SH-SY5Y (cell line): ENCODE results near the gene IZUMO3.

Experiments used
- GATA2 ChIP-seq: IDR thresholded peaks from 2 replicates; pipeline ENCODE4 v1.6.1; 2011; ENCODE audit warnings: mild to moderate bottlenecking, low read depth, low read length
- GATA3 ChIP-seq: IDR thresholded peaks from 2 replicates; pipeline ENCODE4 v1.6.1; 2011; ENCODE audit warnings: low read depth, mild to moderate bottlenecking, low read length, moderate library complexity

The IZUMO3 gene, protein sequence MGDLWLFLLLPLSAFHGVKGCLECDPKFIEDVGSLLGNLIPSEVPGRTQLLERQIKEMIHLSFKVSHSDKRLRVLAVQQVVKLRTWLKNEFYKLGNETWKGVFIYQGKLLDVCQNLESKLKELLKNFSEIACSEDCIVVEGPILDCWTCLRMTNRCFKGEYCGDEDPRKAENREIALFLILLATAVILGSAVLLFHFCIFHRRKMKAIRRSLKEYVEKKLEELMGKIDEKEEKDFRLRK

GRCh38 chr9:24545847-24546522 lies at the start of gene IZUMO3:
Gene IZUMO3 (minus strand): TSS chr9:24545897. CDS start chr9:24545649, 248 bp downstream.
- TF ChIP-seq GATA3 (no peak), GATA2 (no peak)

- TF ChIP-seq GATA2 (no peak), GATA3 (no peak)
Observed at GRCh38 chr9:24594234-24594850, 48.6 kb upstream of the IZUMO3 start.

- no peak for TF ChIP-seq GATA3
- no peak for TF ChIP-seq GATA2
Observed at GRCh38 chr9:24590432-24590831, 44.7 kb upstream of the IZUMO3 start.

- TF ChIP-seq GATA3, result no peak
- no peak for TF ChIP-seq GATA2
Observed at GRCh38 chr9:24587883-24588282, 42.2 kb upstream of the IZUMO3 start.

DNA sequence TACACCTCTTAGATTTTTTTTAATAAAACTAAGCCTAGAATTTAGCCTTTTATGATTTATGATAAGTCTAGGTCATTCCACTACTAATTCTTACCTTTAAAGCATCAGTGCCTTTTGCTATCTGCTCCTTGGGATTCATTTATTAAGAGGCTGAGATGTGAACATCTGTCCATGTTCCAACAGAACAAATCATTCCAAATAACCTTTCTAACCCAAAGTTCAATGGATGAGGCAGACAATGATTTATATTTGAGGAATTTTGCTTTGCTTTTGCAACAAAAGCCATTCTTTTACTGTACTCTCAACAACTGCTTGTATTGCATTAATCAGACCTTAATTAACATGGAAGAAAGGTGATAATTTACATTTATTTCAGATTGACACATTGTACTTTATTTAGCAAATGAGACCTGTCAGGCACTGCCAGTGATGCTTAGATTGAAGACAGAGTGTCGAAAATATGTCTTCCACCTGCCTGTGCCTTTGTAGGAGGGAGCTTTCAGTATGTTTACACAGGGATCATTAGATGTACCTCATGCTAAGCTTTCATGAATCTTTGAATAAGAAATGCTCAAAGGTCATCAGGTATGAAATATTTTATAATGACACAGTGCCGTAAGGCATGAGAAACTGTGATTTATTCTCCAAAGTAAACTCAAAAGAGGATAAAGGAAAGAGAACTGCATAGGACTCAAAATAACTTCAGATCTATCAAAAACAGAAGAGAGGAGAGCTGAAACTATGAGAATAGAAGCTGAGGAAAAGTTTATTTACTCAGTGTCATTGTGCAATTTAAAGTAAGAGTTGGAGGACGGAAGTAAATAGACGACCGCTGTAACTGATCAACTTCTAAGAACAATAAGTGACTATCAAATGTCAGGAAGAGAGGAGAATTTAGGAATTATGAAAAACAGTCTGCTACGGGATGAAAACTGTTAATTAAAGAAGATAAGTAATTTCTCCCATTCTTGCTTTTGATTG lies 36.7 kb upstream of the IZUMO3 start:
- no peak for TF ChIP-seq GATA3
- TF ChIP-seq GATA2, result no peak

- TF ChIP-seq GATA3, result no peak
- TF ChIP-seq GATA2, result no peak
Observed at GRCh38 chr9:24572406-24572805, 26.7 kb upstream of the IZUMO3 start.

- TF ChIP-seq GATA2 (no peak), GATA3 (no peak)
Observed at GRCh38 chr9:24561957-24562356, 16.3 kb upstream of the IZUMO3 start.

GRCh38 chr9:24553183-24553552 lies 7.5 kb upstream of the IZUMO3 start:
- no peak for TF ChIP-seq GATA2

DNA sequence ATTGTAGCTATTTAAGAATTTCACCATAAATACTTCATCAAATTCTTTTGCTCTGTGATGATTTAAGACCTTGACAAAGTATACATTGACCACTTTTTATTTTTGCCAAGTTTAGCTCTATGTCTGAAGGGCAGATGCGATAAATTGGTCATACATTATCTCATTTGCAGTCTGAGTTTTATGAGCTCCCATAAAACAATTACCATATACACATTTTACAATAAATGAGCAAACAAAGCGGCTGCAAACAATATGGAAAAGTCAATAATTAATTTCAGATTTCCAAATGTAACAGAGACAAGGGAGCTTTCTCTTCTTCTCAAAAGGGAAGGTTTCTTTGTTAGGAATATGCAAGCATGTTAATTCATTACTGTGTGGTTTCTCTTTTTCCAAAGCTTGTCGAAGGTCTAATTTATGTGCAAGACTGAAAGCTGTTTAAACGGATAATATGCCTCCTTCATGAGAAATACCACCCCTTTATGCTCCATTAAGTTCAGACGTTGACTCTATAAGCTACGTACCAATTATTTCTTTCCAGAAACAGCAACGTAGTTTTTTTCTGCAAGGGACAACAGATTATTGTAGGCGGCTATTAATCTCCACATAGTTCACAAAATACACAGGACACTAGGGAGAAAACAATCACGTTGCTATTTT lies 7.0 kb upstream of the IZUMO3 start:
- TF ChIP-seq GATA2 (no peak), GATA3 (no peak)

DNA sequence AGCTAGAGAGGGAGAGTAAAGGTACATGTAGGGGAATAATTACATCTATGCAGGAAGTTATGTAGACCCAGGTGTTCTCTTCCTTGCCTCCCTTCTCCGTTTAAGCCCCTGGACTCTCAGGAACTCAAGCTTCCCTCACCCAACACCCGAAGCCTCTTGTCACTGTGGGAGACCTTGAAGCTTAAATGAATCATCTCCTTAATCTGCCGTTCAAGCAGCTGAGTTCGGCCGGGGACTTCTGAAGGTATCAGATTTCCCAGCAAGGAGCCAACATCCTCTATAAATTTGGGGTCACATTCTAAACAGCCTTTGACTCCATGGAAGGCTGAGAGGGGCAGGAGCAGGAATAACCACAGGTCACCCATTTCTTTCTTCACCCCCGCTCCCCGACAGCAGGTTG lies 412 bp downstream of the IZUMO3 start:
- TF ChIP-seq GATA3, result no peak
- no peak for TF ChIP-seq GATA2

GRCh38 chr9:24518545-24518944 lies 27.2 kb downstream of the IZUMO3 start:
- TF ChIP-seq GATA2, result no peak
- no peak for TF ChIP-seq GATA3

GRCh38 chr9:24516463-24516862 lies 29.2 kb downstream of the IZUMO3 start:
- TF ChIP-seq GATA2 (no peak), GATA3 (no peak)

DNA sequence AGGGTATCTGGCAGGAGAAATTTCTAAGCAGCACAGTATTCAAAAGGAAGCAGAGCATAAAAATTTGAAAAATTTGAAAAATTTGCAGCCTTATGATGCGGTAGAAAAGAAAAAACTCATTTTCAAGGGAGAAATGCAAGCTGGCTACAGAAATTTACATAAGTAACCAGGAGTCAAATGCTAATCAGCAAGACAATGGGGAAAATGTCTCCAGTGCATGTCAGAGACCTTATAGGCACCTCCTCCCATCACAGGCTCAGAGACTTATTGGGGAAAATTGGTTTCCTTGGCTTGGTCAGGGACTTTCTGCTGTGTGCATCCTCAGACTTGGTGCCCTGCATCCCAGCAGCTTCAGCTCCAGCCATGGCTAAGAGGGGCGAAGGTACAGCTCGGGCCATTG lies 35.8 kb downstream of the IZUMO3 start:
- TF ChIP-seq GATA2 (no peak), GATA3 (no peak)

DNA sequence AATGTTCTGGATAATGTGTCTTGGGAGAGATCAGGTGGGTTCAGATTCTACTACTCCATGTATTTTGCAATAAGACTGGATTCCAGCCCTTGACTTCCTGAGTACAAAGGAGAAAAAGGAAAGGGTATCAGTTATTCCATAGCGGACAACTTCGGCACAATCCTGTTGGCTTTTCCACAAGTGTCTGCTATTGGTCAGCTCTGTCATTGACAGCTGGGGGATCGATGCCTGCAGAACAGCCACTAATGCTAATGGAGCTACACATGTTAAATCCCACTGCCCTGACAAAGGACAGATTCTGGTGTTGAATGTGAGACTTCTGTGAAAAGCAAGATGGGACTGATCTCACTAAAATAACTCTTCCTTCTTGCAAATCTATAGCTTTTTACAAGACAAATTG lies 41.2 kb downstream of the IZUMO3 start:
- TF ChIP-seq GATA2 (no peak), GATA3 (no peak)
